Iris pigment epithelial cell (primary cell): ENCODE data around the gene PAF1.
A peak's percentile ranks its signal among the peaks of the same experiment; 100 is the strongest.

ENCODE experiments used
- DNase-seq: peaks from one replicate; pipeline ENCODE4 v3.0.0-alpha.2; 2011; ENCODE audit warnings: low read depth

Gene PAF1

DNA sequence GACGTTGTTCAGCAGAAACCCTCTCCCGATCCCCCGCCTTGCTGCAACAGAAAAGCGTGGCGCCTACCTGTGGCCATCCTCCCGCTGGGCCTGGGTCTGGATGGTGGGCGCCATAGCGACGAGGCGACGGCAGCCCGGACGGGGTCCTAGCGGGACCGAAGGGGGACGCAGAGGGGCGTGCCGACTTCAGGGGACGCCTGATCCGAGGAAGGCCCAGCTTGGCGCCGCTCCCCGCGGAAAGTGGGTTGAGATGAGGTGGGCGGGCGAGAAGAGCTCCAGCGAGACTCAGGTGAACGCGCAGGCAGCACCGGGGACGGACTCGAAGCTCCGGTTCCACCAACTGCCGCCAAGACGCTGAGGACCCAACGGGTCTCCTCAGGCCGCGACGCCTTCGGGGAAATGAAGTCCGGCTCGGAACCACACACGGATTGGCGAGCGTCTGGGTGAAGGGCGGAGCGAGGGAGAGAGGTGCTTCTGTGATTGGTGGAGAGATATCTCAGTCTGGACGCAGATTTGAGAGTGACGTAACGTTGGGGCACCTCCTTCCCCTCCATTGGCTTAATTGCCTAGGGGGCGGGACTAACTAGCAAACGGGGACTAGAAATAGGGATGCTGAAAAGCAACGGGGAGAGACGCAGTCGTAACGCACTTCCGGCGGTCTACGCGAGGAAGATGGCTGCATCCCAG, at the start of gene PAF1, which contains the start of gene MED29:
TSS of gene PAF1 (minus strand) at position 356 of the 687 bp plus-strand sequence. CDS start at position 114, 242 bp downstream.
TSS of gene MED29 (plus strand) at position 628 of the 687 bp plus-strand sequence. CDS start at position 673, 45 bp downstream.
- peak; percentile 99 for DNase-seq

DNA sequence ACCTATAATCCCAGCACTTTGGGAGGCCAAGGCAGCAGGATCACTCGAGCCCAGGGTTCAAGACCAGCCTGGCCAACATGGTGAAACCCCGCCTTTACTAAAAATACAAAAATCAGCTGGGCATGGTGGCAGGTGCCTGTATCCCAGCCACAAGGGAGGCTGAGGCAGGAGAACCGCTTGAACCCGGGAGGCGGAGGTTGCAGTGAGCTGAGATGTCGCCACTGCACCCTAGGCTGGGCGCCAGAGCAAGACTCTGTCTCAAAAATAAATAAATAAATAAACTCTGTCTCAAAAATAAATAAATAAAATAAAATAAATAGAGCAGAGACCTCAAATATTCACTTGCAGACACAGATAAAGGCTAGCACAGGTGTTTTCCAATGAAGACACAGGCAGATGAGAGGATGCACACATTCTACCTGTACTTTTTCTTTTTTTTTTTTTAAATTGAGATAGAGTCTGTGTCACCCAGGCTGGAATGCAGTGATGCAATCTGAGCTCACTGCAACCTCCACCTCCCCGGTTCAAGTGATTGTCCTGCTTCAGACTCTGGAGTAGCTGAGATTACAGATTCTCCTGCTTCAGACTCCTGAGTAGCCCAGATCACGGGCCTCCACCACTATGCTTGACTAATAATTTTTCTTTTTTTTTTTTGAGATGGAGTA, 47.5 kb upstream of the PAF1 start:
- peak; percentile 49 for DNase-seq

DNA sequence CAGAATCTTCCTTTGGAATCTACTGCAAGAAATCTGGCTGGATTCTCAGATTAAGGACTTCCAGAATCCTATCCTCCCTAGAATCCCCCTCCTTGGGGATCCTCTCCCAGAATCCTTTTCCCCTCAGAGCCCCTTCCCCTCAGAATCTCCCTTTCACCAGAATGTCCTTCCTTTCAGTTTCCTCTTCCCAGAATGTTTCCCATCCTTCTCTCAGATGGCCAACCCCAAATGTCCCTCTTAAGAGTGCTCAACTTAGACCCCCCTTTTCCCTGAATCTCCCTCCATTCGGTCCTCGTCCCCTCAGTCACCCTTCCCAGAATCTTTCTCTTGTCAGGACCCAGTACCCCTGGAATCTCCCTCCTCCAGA, 45.4 kb upstream of the PAF1 start:
- no peak for DNase-seq

DNA sequence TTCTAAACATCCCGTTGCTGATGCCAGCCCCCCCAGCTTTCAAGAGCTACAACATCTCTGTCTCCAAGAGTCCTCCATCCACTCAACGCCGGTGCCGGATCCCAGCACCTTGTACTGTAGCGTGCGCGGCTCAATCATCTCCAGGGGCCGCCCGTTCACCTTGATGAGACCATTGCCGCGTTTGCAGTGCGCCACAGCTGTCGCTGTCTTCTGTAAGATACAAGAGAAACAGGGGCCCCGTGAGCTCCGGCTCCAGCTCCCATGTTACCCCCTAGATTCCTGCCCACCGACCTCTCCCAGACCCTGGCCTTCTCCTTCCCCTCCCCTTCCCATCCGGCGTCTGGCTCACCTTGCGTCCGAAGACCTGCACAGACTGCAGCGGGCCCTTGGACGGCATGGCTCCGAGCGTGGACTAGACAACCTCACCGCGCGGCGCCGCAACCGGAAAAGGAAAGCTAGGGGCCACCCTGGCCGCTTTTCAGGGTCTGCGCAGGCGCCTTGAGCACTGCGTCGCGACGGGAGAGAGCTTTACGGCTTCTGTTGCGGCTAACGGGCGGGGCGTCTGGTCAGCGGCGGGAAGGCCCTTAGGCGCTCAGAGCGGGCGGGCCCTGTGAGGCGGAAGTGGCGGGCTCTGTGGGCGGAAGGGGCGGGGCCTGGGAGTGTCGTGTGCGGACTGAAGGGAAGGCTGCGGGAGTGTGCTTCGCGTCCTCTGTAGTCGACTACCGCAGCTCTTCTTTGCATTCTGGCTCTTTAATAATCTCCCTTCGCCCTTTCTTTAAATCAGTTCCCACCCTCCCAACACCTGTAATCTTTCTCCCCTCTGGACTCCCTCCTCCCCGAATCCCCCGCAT, 44.8 kb upstream of the PAF1 start, which contains the start of gene RPS16:
TSS of gene RPS16 (minus strand) at position 451 of the 851 bp plus-strand sequence. CDS start at position 397, 54 bp downstream.
- peak; percentile 98 for DNase-seq

DNA sequence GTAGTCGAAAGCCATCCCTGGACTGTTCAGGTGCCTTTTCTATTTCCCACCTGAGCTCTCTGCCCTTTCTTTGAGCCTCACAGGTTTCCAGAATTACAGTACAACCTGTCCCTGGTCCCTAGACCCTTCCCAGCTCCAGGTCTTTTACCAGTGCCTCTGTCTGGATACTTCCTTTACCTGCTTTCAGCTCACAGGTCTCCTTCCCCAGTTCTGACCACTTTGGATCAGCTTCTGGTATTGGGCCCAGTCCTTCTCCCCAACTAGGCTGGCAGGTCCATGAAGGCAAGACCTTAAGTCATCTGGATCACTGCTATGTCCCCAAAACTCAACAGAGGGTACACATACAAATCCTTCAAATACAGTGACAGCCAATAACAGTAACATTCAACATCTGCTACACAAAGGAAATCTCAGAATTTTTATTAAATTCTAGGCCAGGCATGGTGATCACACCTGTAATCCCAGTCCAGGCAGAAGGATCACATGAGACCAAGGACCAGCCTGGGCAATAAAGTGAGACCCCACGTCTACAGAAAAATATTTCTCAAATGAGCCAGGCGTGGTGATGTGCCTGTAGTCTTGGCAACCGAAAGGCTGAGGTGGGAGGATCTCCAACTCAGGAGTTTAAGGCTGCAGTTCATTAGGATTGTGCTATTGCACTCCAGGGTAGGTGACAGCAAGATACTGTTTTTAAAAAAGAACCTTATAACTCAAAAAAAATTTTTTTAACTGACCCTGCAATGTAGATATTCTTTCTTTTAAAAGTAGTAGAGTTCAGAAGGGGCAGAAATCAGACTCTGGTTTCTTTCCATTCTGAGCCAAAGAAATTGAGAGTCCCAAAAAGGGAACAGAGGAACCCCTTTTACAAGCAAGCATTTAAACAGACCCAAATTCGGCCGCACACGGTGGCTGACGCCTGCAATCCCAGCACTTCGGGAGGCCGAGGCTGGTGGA, 43.5 kb upstream of the PAF1 start:
- DNase-seq: peak; percentile 24

DNA sequence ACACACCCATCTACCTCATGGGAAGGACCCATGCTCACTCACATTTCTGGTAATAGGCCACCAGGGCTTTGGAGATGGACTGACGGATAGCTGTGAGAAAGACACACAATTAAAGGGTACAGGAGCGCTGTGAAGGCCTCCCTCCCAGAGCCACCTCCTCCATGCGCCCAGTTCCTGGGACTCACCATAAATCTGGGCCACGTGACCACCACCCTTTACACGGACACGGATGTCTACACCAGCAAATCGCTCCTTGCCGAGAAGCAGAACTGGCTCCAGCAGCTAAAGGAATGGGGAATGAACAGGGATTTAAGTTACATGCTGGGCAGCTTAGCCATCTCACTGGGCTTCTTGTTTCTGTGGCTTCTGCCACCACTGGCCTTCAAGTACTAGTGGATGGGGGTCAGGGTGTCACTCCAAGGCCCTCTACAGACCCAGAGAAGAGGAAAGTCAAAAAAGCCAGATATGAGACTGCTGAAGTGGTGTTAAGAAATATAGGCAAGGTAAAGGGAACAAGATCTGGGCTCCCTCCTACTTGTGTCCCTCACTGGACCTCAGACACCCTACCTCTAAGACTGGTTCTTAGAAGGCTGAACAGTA, 42.7 kb upstream of the PAF1 start:
- no peak for DNase-seq

DNA sequence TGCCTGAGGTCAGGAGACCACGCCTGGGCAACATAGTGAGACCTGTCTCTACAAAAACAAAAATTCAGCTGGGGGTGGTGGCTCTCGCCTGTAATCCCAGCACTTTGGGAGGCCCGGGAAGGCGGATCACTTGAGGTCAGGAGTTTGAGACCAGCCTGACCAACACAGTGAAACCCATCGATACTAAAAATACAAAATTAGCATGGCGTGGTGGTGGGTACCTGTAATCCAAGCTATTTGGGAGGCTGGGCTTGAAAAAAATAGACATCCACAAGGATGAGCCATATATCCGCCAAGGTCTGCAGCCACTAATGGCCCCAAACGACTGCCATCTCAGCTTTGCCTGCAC, 41.7 kb upstream of the PAF1 start:
- no peak for DNase-seq

DNA sequence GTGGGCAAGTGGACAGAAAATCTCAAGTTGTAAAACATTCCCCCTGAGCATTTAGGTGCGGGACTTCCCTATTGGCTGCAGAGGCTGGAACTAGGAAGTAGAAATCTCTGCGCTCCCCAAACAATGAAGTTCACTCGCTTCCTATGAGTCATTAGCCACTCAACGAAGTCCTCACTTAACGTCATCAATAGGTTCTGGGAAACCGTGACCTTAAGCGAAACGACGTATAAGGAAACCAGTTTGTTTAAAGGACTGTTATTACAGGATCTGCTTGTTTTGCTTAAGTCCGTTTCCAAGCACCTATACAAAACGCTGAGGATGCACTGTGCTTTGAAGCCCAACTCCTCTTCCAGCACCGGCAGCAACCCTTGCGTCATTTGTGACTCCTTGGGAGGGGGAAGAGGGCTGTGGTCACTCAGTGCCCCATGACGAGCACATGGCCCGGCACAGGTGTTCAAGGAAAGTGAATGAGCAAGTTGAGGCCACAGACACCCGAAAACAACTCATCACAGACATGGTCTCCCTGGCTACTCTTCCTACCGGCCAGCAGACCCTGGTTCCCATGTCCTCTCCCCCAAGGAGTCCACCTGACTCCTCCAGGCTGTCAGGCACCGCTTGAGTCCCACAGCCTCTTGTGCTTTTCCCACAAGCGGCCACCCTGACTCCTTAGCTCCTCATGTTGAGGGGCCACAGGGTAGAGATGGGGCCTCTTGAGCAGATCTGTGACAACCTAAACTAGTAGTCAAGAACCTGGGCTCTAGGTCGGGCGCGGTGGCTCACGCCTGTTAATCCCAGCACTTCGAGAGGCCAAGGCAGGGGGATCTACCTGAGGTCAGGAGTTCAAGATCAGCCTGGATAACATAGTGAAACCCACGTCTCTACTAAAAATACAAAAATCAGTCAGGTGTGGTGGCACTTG, 40.0 kb upstream of the PAF1 start:
- DNase-seq: peak; percentile 100

DNA sequence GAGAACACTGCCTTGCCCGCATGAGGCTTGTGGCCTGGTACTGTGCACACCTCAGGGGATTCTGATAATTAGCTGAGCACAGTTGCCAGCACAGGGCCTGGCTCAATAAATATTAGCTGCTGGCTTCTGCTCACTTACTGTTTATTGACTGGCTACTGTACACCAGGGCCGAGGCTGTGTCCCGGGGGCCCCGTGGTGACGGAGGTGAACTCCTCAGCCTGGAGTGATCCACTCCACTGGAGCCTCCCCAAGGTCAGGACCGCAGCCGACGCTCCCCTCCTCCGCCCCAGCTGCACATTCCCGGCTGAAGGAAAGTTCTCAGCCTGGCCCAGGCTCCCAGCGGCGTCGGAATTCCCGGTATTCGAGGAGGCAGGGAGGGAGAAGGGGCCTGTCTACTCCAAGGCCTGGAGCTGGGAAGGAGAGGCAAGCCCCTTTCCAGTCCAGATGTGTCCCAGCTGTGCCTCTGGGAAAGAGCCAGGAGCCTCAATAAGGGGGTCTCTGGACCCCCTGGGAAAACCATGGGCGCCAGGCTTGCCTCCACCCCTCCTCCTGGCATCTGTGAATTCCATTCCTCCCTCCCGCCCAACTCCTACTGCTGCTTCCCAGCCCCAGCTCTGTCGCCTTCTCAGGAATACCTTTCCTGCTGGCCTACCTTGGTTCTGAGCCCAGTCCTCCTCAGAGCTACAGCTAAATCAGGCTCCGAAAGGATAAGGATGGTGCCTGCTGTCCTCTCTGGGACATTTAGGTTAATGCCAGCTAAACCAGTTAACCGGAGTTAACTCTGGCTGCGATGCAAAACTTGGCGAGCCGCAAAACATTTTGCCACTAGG, 37.6 kb upstream of the PAF1 start:
- peak; percentile 79 for DNase-seq

DNA sequence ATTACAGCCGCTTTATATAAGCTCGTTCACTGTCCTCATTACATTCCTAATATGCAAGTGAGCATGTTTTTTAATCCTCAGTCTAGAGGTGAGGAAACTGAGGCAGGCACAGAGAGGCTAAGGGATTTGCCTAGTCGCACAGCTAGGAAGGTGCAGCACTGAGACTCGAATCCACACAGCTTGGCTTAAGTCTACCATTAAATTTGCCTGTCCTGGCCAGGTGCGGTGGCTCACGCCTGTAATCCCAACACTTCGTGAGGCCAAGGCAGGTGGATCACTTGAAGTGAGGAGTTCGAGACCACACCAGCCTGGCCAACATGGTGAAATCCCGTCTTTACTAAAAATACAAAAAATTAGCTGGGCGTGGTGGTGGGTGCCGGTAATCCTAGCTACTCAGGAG, 36.8 kb upstream of the PAF1 start:
- no peak for DNase-seq

DNA sequence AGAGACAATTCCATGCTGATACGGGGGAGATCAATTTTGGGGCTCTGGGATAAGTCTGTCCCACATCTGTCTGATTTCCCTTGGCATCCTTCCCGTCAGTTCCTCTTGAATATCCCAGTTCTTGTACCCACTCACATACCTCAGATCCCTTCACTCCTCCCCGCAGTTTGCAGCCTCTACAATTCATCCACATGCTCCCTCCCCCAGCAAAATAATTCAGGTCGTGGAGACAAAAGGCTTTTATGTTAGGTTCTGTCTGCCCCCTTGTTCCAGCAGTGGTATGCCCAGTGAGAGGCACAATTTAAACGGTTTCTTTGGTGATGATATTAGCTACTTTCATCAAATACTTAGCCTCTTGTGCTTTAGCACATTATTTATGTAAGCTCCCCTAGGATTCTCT, 35.3 kb upstream of the PAF1 start:
- DNase-seq: no peak

DNA sequence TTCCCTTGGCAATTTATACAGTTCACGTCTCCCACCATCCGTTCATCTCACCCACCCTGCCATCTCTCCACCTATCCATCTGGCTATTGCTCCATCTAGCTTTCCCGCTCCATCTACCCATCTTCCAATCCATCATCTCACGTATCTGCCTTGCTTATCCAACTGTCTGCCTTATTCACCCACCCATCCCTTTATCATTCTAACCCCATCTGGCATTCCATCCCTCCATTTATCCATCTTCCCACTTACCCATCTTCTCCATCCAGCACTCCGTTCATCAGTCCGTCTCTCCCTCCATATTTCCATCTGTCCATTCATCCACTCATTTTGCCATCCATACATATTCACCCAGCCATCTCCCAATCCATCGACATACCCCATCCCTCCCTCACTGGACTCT, 34.8 kb upstream of the PAF1 start:
- no peak for DNase-seq

DNA sequence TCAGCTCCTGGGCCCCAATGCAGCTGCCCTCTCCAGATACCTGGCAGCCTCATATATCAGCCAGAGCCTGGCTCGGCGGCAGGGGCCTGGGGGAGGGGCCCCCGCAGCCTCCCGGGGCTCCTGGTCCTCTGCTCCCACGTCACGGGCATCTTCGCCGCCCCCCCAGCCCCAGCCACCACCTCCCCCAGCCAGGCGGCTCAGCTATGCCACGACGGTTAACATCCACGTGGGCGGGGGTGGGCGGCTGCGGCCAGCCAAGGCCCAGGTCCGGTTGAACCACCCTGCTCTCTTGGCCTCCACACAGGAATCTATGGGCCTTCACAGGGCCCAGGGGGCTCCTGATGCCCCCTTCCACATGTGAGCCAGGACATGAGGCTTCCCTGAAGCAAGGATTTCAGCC, 34.0 kb upstream of the PAF1 start:
- DNase-seq: no peak

DNA sequence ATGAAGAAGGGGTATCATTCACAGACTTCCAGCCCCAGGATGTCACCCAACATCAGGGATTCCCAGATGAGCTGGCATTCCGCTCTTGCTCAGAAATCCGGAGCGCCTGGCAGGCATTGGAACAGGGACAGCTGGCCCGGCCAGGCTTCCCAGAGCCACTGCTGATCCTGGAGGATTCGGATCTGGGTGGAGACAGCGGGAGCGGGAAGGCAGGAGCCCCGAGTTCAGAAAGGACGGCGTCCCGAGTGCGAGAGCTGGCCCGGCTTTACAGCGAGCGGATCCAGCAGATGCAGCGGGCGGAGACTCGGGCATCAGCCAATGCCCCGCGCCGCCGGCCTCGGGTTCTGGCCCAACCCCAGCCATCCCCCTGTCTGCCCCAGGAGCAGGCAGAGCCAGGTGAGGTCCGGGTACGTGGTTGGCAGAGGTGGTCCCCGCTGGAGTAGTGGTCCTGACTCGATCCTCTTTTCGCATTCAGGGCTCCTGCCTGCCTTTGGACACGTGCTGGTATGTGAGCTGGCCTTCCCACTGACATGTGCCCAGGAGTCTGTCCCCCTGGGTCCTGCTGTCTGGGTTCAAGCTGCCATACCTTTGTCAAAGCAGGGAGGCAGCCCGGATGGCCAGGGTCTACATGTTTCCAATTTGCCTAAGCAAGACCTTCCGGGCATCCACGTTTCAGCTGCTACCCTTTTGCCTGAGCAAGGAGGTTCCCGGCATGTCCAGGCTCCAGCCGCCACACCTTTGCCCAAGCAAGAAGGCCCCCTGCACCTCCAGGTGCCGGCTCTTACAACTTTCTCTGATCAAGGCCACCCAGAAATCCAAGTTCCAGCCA, 32.6 kb upstream of the PAF1 start:
- DNase-seq: no peak

DNA sequence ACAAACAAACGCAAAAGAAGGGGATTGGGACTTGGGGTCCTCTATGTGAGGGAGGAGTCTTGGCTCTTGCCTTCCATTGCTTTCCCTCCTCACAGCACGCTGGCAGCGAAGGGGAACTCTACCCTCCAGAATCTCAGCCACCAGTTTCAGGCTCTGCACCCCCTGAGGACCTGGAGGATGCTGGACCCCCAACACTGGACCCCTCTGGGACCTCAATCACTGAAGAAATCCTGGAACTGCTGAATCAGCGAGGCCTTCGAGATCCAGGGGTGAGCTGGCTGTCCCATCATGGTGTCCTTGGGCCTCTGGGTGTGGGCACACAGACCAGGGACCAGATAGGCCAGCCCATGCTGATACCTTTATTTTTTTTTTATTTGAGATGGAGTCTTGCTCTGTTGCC, 31.1 kb upstream of the PAF1 start:
- DNase-seq: no peak

DNA sequence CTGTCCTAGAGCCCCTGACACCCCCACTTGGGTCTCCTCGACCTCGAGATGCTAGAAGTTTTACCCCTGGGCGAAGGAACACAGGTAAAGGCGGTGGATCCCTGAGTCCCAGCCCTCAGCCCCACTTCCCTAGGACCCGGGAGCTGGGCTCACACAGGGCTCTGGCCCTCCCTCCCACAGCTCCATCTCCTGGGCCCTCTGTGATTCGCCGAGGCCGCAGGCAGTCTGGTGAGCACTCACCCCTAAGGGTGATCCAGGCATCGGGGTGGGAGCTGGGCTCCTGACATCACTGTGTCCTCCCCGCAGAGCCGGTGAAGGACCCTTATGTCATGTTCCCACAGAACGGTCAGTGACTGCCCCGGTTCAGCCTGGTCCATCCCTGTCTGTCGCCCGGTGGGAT, 29.9 kb upstream of the PAF1 start:
- DNase-seq: no peak

DNA sequence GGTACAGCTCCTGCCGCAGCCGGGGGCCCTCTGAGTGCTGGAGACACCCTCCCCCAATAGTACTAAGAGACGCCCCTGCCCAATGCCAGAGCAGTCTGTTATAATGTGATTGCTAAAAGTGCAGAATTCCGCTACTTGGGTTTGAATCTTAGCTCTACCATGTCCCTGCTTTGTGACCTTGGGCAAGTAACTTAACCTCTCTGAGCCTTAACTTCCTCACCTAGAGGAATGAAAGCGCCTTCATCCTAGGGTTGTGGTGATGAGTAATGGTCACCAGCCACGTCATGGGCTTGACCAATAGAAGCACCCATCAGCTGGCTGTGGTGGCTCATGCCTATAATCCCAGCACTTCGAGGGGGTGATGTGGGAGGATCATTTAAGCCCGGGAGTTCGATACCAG, 28.1 kb upstream of the PAF1 start:
- no peak for DNase-seq

DNA sequence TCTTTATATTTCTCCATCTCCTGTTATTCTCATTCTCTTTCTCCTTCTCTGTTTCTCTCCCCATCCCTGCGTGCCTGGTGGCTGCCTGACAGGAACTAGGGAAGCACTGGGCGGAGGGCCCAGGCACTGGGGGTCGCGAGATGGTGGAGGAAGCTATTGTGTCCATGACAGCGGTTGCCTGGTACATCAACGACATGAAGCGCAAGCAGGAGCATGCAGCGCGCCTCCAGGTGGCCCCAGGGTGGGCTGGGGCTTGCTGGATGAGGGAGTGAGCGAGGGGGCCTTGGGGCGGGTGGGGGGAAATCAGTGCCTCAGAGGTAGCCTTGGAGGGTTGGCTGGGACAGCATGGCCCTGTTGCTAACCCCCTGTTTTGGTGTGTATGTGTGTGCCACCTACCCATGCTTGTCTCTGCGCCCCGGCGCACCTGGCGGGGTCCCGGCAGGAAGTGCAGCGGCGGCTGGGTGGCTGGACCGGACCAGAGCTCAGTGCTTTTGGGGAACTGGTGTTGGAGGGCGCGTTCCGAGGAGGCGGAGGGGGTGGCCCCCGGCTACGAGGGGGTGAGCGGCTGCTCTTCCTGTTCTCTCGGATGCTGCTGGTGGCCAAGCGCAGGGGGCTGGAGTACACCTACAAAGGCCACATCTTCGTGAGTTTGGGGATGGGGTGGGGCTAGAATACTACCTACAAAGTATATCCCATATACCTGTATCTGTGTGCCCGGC, 26.7 kb upstream of the PAF1 start:
- DNase-seq: no peak
